Measurements from ENCODE around the gene KRT7. TPM values are rescaled to one million over a fixed set of nuclear protein-coding genes. Genes with fewer than 3 reads are reported as not detected.

KRT7 gene
- 100 to 1,000 TPM; 333 to 826 (median 460) TPM for total RNA-seq

DNA sequence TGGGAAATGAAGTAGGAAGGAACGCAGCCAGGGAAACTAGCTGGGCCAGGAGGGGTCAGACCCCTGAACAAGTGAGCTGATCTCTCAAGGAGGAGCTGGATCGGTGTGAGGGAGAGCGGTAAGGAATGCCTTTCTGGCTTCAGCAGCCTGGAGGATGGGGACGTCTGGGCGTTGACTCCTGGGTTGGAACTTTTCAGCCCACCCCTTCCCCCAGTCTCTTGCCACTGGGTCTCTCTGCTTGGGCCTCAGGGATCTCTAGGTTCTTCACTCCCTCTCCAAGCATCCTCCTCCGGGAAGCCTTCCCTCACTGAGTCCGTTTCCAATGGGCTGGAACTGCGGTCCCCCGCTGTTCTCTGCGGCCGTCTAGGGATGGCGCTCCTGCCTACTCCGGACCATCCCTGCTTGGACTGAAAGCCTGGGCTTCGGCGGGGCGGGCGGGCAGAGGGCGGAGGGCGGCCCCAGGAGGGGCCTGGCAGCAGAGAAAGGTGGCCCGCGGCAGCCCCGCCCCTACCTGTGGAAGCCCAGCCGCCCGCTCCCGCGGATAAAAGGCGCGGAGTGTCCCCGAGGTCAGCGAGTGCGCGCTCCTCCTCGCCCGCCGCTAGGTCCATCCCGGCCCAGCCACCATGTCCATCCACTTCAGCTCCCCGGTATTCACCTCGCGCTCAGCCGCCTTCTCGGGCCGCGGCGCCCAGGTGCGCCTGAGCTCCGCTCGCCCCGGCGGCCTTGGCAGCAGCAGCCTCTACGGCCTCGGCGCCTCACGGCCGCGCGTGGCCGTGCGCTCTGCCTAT, at the start of gene KRT7:
Gene KRT7 (plus strand): TSS at position 570 of the 788 bp plus-strand sequence. CDS start 54 bp downstream, at position 624.
- Histone ChIP-seq H3K27ac (peak within 1 kb of the TSS; percentile 99 to 100 (median 99)), H3K4me3 (replicated peaks in 1 of 3) (peak within 1 kb of the TSS; percentile 60 to 88 (median 71)), H3K27me3 (no peaks in the 10 kb centered on the region), H3K4me1 (peaks cover 51 to 63% of the 10 kb centered on the region in 2 donors), H3K9me3 (no peaks in the 10 kb centered on the region), H3K36me3 (peaks cover 7 to 11% of the 10 kb centered on the region in 2 donors)
- 5 to 12% methylated on average over 14 of the region's 58 CpGs for WGBS, 2 donors
- TF ChIP-seq POLR2A (IDR thresholded peaks at IDR 0.05), result peak; percentile 96 to 98
- TF ChIP-seq, protein P1, sequence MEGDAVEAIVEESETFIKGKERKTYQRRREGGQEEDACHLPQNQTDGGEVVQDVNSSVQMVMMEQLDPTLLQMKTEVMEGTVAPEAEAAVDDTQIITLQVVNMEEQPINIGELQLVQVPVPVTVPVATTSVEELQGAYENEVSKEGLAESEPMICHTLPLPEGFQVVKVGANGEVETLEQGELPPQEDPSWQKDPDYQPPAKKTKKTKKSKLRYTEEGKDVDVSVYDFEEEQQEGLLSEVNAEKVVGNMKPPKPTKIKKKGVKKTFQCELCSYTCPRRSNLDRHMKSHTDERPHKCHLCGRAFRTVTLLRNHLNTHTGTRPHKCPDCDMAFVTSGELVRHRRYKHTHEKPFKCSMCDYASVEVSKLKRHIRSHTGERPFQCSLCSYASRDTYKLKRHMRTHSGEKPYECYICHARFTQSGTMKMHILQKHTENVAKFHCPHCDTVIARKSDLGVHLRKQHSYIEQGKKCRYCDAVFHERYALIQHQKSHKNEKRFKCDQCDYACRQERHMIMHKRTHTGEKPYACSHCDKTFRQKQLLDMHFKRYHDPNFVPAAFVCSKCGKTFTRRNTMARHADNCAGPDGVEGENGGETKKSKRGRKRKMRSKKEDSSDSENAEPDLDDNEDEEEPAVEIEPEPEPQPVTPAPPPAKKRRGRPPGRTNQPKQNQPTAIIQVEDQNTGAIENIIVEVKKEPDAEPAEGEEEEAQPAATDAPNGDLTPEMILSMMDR (IDR thresholded peaks at IDR 0.05), result peak in 3 of 6 experiments; percentile 26 to 50 (median 42)
- peak; percentile 96 for DNase-seq
- intact Hi-C loops (cut with DNase I), result no loop called here

DNA sequence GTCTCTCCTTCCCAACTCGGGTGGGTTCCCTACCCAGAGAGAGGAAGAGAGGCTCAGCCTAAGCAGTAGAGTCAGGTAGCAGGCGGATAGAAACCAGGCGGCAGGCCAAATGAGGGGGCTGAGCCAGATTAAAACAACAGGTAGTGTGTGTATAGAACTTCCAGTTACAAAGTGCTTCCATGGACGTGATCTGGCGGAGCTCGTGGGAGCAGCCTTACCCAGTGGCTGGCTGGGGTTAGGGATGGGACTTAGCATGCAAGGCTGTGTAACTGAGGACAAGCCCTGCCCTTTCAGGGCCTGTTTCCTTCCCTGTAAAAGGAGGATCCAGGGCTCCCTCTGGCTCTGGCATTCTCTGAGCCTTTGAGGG, 49.5 kb upstream of the KRT7 start:
- Histone ChIP-seq H3K27me3 (no peaks in the 10 kb centered on the region), H3K9me3 (no peaks in the 10 kb centered on the region), H3K27ac (peak overlapping the region; percentile 61 to 86 (median 70)), H3K4me1 (peaks cover 14 to 27% of the 10 kb centered on the region in 2 donors), H3K36me3 (no peaks in the 10 kb centered on the region), H3K4me3 (replicated peaks in 1 of 3) (no peak overlapping the region)
- intact Hi-C loops (cut with DNase I), result no loop called here
- peak; percentile 78 to 82 for DNase-seq
- TF ChIP-seq, protein P1 (IDR thresholded peaks at IDR 0.05), result no peak
- WGBS, 2 donors, result 47 to 60% methylated on average over 6 of the region's 6 CpGs

DNA sequence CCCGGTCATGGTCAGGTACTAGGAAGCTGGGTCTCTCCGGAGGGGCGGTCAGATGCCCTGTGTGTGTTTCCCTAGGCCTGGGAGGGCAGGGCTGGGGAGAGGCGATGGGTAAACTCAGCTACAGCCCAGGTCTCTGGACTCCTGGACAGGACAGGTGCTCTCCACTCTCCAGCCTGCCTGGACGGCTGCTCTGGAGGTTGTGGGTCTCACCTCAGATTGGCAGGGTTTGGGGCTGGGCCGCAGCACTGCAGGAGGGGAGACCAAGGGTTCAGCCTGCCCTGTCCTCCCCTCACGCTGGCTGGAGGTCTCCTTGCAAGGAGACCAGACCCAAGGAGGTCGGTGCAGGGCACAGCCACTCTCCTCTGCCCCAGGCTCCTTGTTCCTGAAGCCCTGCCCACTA, 49.1 kb upstream of the KRT7 start:
- DNase-seq, result no peak
- Histone ChIP-seq H3K36me3 (no peaks in the 10 kb centered on the region), H3K4me1 (peaks cover 14 to 23% of the 10 kb centered on the region in 2 donors), H3K27me3 (no peaks in the 10 kb centered on the region), H3K9me3 (no peaks in the 10 kb centered on the region), H3K4me3 (replicated peaks in 1 of 3) (no peak overlapping the region), H3K27ac (peak overlapping the region; percentile 61 to 86 (median 70))
- intact Hi-C loops (cut with DNase I), result no loop called here
- TF ChIP-seq, protein P1 (IDR thresholded peaks at IDR 0.05), result no peak
- no peak for TF ChIP-seq POLR2A (IDR thresholded peaks at IDR 0.05)
- WGBS, 2 donors, result 92 to 93% methylated on average over 3 to 5 of the region's 8 CpGs

DNA sequence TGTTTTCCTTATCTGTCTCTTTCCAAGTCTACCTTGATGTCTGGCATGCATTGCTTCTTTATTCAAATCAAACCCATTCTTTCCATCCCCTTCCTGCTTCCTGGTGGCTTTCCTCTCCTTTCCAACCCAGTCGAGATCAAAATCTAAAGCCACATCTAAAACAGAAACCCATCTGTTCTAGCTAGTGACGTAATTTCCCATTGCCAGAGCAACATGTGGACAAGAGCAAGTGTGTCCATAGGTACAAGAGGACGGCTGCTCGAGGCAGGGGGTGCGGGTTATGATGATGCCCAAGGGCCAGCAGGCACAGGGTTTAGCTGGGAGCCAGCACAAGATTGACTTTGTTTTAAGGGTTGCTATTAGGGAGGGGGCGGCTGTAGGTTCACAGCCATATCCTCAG, 48.2 kb upstream of the KRT7 start:
- Histone ChIP-seq H3K4me3 (replicated peaks in 1 of 3) (no peak overlapping the region), H3K4me1 (peaks cover 18 to 30% of the 10 kb centered on the region in 2 donors), H3K27ac (no peak overlapping the region), H3K9me3 (no peaks in the 10 kb centered on the region), H3K27me3 (no peaks in the 10 kb centered on the region), H3K36me3 (no peaks in the 10 kb centered on the region)
- no peak for DNase-seq
- TF ChIP-seq, protein P1 (IDR thresholded peaks at IDR 0.05), result no peak
- TF ChIP-seq POLR2A (IDR thresholded peaks at IDR 0.05), result no peak
- 78 to 91% methylated on average over 6 of the region's 6 CpGs for WGBS, 2 donors
- intact Hi-C loops (cut with DNase I), result no loop called here

DNA sequence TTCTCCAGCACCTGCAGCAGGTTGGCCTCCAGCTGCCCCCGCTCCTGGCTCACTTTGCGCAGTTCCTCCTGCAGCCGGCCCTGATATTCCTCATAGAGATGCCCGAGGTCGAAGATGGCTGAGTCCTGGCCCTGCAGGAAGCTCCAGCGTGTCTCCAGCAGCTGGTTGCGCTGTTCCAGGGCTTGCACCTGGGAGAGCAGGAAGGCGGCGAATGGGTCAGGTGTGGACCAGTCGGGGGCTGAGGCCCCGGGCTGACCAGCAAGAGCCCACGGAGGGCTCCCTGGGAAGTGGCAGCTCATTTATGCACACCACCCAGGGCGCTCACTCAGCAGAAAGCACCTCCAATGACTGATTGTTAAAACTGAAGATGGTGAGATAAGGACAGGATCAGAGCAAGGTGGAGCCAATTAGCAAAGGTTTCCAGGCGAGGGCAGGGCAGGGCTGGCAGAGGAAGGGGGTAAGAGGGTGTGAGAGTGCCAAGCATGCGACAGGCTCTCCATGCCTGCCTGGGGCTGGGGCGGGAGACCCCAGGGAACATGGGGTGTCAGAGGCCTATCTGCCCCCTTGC, 47.6 kb upstream of the KRT7 start:
- DNase-seq, result no peak
- H3K27me3 ChIP-seq, result no peaks in the 10 kb centered on the region
- H3K27ac ChIP-seq, result no peak overlapping the region
- intact Hi-C loops (cut with DNase I), result no loop called here
- H3K9me3 ChIP-seq, result no peaks in the 10 kb centered on the region
- 91% methylated on average over 16 of the region's 16 CpGs for WGBS, 2 donors
- H3K4me1 ChIP-seq, result peaks cover 23 to 36% of the 10 kb centered on the region in 2 donors
- H3K36me3 ChIP-seq, result no peaks in the 10 kb centered on the region
- H3K4me3 ChIP-seq (replicated peaks in 1 of 3), result no peak overlapping the region
- TF ChIP-seq, protein P1 (IDR thresholded peaks at IDR 0.05), result no peak
- TF ChIP-seq POLR2A (IDR thresholded peaks at IDR 0.05), result no peak

Measured in thyroid gland (tissue), 4 donors.